NCI-H1417 (cell line): Measurements from ENCODE around the gene HFM1.
"Not testable (repeated sequence)": the region's sequence is repeated elsewhere in the genome, so short reads cannot be mapped to it uniquely, and the experiment has no call there.

Experiments used
- DNase-seq, 3 experiments: peaks; one replicate each; lab custom pipeline; 2025; lab: John Stamatoyannopoulos, UW

HFM1 gene

GRCh38 chr1:91349524-91349923, 55.1 kb downstream of the HFM1 start:
- DNase-seq: no peak

- no peak for DNase-seq
These were observed 57.8 kb downstream of the HFM1 start for GRCh38 chr1:91346824-91347223.

- DNase-seq: no peak
These were observed 59.1 kb downstream of the HFM1 start for GRCh38 chr1:91345395-91346005.

GRCh38 chr1:91338501-91338900, 66.1 kb downstream of the HFM1 start:
- no peak for DNase-seq

- DNase-seq: no peak
These were observed 69.0 kb downstream of the HFM1 start for GRCh38 chr1:91335603-91336002.

- DNase-seq: no peak
These were observed 69.8 kb downstream of the HFM1 start for GRCh38 chr1:91334856-91335255.

- DNase-seq: no peak
These were observed 79.2 kb downstream of the HFM1 start for GRCh38 chr1:91325456-91325855.

- DNase-seq: no peak
These were observed 90.0 kb downstream of the HFM1 start for GRCh38 chr1:91314643-91315042.

- no peak for DNase-seq
These were observed 93.0 kb downstream of the HFM1 start for GRCh38 chr1:91311672-91312071.

GRCh38 chr1:91308544-91308943, 96.1 kb downstream of the HFM1 start:
- DNase-seq: no peak

- DNase-seq: no peak
These were observed 96.7 kb downstream of the HFM1 start for GRCh38 chr1:91307784-91308409.

GRCh38 chr1:91303165-91303564, 101.5 kb downstream of the HFM1 start:
- no peak for DNase-seq

- not testable (repeated sequence) for DNase-seq
These were observed 115.6 kb downstream of the HFM1 start for GRCh38 chr1:91288843-91289553.

- DNase-seq: not testable (repeated sequence)
These were observed 117.7 kb downstream of the HFM1 start for GRCh38 chr1:91286962-91287317.

- not testable (repeated sequence) for DNase-seq
These were observed 118.2 kb downstream of the HFM1 start for GRCh38 chr1:91286259-91286961.

- DNase-seq: no peak
These were observed 121.3 kb downstream of the HFM1 start for GRCh38 chr1:91283421-91283726.

GRCh38 chr1:91282695-91283420, 121.8 kb downstream of the HFM1 start:
- DNase-seq: peak; percentile 46 to 79 (median 57)

- no peak for DNase-seq
These were observed 122.9 kb downstream of the HFM1 start for GRCh38 chr1:91281782-91282181.

GRCh38 chr1:91278754-91279153, 125.9 kb downstream of the HFM1 start:
- DNase-seq: peak in 1 of 3 experiments; percentile 57

- DNase-seq: no peak
These were observed 130.8 kb downstream of the HFM1 start for GRCh38 chr1:91273875-91274274.

- no peak for DNase-seq
These were observed 143.0 kb downstream of the HFM1 start for GRCh38 chr1:91261655-91262054.

- no peak for DNase-seq
These were observed 159.2 kb downstream of the HFM1 start for GRCh38 chr1:91245435-91245834.
